Measurements from ENCODE around the gene DNAJB1.

- no peak for TF ChIP-seq NR1H2 (CRISPR knock-in tag; IDR thresholded peaks at IDR 0.05)
- TF ChIP-seq CTCF (IDR thresholded peaks at IDR 0.05), result peak; percentile 98
Observed at GRCh38 chr19:14479975-14480699, 38.1 kb downstream of the DNAJB1 start.

Data from WTC11 (cell line).